ENCODE measurements around the gene ACAP3. TPM values are rescaled to one million over a fixed set of nuclear protein-coding genes. Genes with fewer than 3 reads are reported as not detected.

The ACAP3 gene
- total RNA-seq, result 18.0 and 42.2 TPM in 2 replicates

GRCh38 chr1:1307923-1308755, at the start of gene ACAP3, which contains the start of gene PUSL1:
Gene ACAP3 (minus strand): TSS chr1:1307930. CDS start chr1:1307815, 115 bp downstream.
Gene PUSL1 (plus strand): TSS chr1:1308597. CDS start chr1:1308644, 47 bp downstream.

GRCh38 chr1:1349256-1350012, 41.7 kb upstream of the ACAP3 start, which contains the start of gene DVL1:
Gene DVL1 (minus strand): TSS chr1:1349418. CDS start chr1:1349065, 353 bp downstream.

GRCh38 chr1:1331068-1331965, 23.6 kb upstream of the ACAP3 start, which contains the start of gene TAS1R3:
Gene TAS1R3 (plus strand): TSS chr1:1331280. CDS start chr1:1331346, 66 bp downstream.

GRCh38 chr1:1324524-1325287, 17.0 kb upstream of the ACAP3 start, which contains the start of the genes CPTP and INTS11:
Gene CPTP (plus strand): TSS chr1:1324802. CDS start chr1:1326911, 2,109 bp downstream.
Gene INTS11 (minus strand): TSS chr1:1324660. CDS start chr1:1324608, 52 bp downstream.

GRCh38 chr1:1273512-1274298, 34.0 kb downstream of the ACAP3 start, which contains the start of gene UBE2J2:
Gene UBE2J2 (minus strand): TSS chr1:1273854. CDS start chr1:1267992, 5,862 bp downstream.

GRCh38 chr1:1246577-1247340, 61.0 kb downstream of the ACAP3 start, which contains the start of gene C1QTNF12:
Gene C1QTNF12 (minus strand): TSS chr1:1246722. CDS start chr1:1246690, 32 bp downstream.

Other genes starting within 250 kb of the ACAP3 start
- gene RNF223, start 233.6 kb downstream of the ACAP3 start, total RNA-seq, result not detected in 2 replicates
- gene C1orf159, start 191.8 kb downstream of the ACAP3 start, total RNA-seq, result 14.1 and 14.8 TPM in 2 replicates
- not detected in 2 replicates for gene TTLL10, start 134.1 kb downstream of the ACAP3 start, total RNA-seq
- gene TNFRSF18, start 101.3 kb downstream of the ACAP3 start, total RNA-seq, result 0.08 and 2.1 TPM in 2 replicates
- gene TNFRSF4, start 93.8 kb downstream of the ACAP3 start, total RNA-seq, result 2.3 TPM in 1 of 2 replicates, not detected in the other
- 198 and 213 TPM in 2 replicates for gene SDF4, start 75.9 kb downstream of the ACAP3 start, total RNA-seq
- gene B3GALT6, start 75.7 kb downstream of the ACAP3 start, total RNA-seq, result 31.2 and 33.3 TPM in 2 replicates
- gene C1QTNF12, start 61.2 kb downstream of the ACAP3 start, total RNA-seq, result 0.88 and 1.0 TPM in 2 replicates
- gene UBE2J2, start 34.1 kb downstream of the ACAP3 start, total RNA-seq, result 54.6 and 59.0 TPM in 2 replicates
- gene SCNN1D, start 27.5 kb downstream of the ACAP3 start, total RNA-seq, result 0.13 and 1.9 TPM in 2 replicates
- 22.8 and 29.1 TPM in 2 replicates for gene PUSL1, start 667 bp upstream of the ACAP3 start, total RNA-seq
- gene INTS11, start 16.7 kb upstream of the ACAP3 start, total RNA-seq, result 66.5 and 80.2 TPM in 2 replicates
- 19.5 and 24.6 TPM in 2 replicates for gene CPTP, start 16.9 kb upstream of the ACAP3 start, total RNA-seq
- under 0.01 and 0.26 TPM in 2 replicates for gene TAS1R3, start 23.4 kb upstream of the ACAP3 start, total RNA-seq
- gene DVL1, start 41.5 kb upstream of the ACAP3 start, total RNA-seq, result 40.4 and 50.7 TPM in 2 replicates
- 281 and 666 TPM in 2 replicates for gene MXRA8, start 50.6 kb upstream of the ACAP3 start, total RNA-seq
- gene AURKAIP1, start 67.3 kb upstream of the ACAP3 start, total RNA-seq, result 119 and 199 TPM in 2 replicates
- 28.2 and 115 TPM in 2 replicates for gene CCNL2, start 91.4 kb upstream of the ACAP3 start, total RNA-seq
- gene MRPL20, start 99.4 kb upstream of the ACAP3 start, total RNA-seq, result 120 and 138 TPM in 2 replicates
- gene ANKRD65, start 113.3 kb upstream of the ACAP3 start, total RNA-seq, result 3.1 and 4.1 TPM in 2 replicates
- 30.5 and 35.1 TPM in 2 replicates for gene VWA1, start 127.8 kb upstream of the ACAP3 start, total RNA-seq
- 0.13 TPM in 1 of 2 replicates, not detected in the other for gene ATAD3C, start 141.8 kb upstream of the ACAP3 start, total RNA-seq
- gene ATAD3B, start 163.8 kb upstream of the ACAP3 start, total RNA-seq, result 11.4 and 20.0 TPM in 2 replicates
- gene ATAD3A, start 204.2 kb upstream of the ACAP3 start, total RNA-seq, result 15.3 and 45.6 TPM in 2 replicates
- gene TMEM240, start 232.7 kb upstream of the ACAP3 start, total RNA-seq, result 4.4 and 10.3 TPM in 2 replicates